Dermis blood vessel endothelial cell (primary cell): Measurements from ENCODE around the gene CIAO1. TPM values are rescaled to one million over a fixed set of nuclear protein-coding genes. Genes with fewer than 3 reads are reported as not detected.

Experiments used
- total RNA-seq: library from RNA; depleted of rRNA; stranded (reverse); fragments of >200 nt; gene quantifications from 2 replicates; pipeline ENCODE4 v1.2.3, GENCODE V29; 2014

CIAO1 gene
- total RNA-seq, 1 donor from 2014 or later, result 120 TPM

Other genes starting within 250 kb of the CIAO1 start
- 5.6 and 30.9 TPM in 2 replicates for gene GPAT2, start 231.3 kb upstream of the CIAO1 start, total RNA-seq
- gene ADRA2B, start 149.7 kb upstream of the CIAO1 start, total RNA-seq, result 0.05 and 0.17 TPM in 2 replicates
- not detected in 2 replicates for gene ASTL, start 127.7 kb upstream of the CIAO1 start, total RNA-seq
- 0.34 and 0.98 TPM in 2 replicates for gene DUSP2, start 120.8 kb upstream of the CIAO1 start, total RNA-seq
- 284 and 301 TPM in 2 replicates for gene STARD7, start 57.4 kb upstream of the CIAO1 start, total RNA-seq
- 24.7 and 32.0 TPM in 2 replicates for gene TMEM127, start 228 bp upstream of the CIAO1 start, total RNA-seq
- gene SNRNP200, start 39.3 kb downstream of the CIAO1 start, total RNA-seq, result 56.8 and 113 TPM in 2 replicates
- 7.0 and 7.7 TPM in 2 replicates for gene ITPRIPL1, start 59.1 kb downstream of the CIAO1 start, total RNA-seq
- 7.3 and 32.2 TPM in 2 replicates for gene NCAPH, start 69.5 kb downstream of the CIAO1 start, total RNA-seq
- gene NEURL3, start 239.1 kb downstream of the CIAO1 start, total RNA-seq, result 0.05 and 0.51 TPM in 2 replicates